ENCODE results near the gene FAM170B.

- no peak for TF ChIP-seq BACH2 (CRISPR knock-in tag; IDR thresholded peaks at IDR 0.05; ENCODE audit: borderline replicate concordance)
- no peak for TF ChIP-seq RARB (CRISPR knock-in tag; IDR thresholded peaks at IDR 0.05)
- TF ChIP-seq, protein P1, sequence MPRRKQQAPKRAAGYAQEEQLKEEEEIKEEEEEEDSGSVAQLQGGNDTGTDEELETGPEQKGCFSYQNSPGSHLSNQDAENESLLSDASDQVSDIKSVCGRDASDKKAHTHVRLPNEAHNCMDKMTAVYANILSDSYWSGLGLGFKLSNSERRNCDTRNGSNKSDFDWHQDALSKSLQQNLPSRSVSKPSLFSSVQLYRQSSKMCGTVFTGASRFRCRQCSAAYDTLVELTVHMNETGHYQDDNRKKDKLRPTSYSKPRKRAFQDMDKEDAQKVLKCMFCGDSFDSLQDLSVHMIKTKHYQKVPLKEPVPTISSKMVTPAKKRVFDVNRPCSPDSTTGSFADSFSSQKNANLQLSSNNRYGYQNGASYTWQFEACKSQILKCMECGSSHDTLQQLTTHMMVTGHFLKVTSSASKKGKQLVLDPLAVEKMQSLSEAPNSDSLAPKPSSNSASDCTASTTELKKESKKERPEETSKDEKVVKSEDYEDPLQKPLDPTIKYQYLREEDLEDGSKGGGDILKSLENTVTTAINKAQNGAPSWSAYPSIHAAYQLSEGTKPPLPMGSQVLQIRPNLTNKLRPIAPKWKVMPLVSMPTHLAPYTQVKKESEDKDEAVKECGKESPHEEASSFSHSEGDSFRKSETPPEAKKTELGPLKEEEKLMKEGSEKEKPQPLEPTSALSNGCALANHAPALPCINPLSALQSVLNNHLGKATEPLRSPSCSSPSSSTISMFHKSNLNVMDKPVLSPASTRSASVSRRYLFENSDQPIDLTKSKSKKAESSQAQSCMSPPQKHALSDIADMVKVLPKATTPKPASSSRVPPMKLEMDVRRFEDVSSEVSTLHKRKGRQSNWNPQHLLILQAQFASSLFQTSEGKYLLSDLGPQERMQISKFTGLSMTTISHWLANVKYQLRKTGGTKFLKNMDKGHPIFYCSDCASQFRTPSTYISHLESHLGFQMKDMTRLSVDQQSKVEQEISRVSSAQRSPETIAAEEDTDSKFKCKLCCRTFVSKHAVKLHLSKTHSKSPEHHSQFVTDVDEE (CRISPR knock-in tag; IDR thresholded peaks at IDR 0.05) = no peak
- TF ChIP-seq TOX (CRISPR knock-in tag; IDR thresholded peaks at IDR 0.05; ENCODE audit: borderline replicate concordance) = no peak
- TF ChIP-seq ZFP30 (CRISPR knock-in tag; IDR thresholded peaks at IDR 0.05) = no peak
- no peak for TF ChIP-seq PPARA (CRISPR knock-in tag; IDR thresholded peaks at IDR 0.05; ENCODE audit: borderline replicate concordance)
- no peak for TF ChIP-seq POU6F1 (CRISPR knock-in tag; IDR thresholded peaks at IDR 0.05; ENCODE audit: borderline replicate concordance, low read depth)
- TF ChIP-seq, protein P2, sequence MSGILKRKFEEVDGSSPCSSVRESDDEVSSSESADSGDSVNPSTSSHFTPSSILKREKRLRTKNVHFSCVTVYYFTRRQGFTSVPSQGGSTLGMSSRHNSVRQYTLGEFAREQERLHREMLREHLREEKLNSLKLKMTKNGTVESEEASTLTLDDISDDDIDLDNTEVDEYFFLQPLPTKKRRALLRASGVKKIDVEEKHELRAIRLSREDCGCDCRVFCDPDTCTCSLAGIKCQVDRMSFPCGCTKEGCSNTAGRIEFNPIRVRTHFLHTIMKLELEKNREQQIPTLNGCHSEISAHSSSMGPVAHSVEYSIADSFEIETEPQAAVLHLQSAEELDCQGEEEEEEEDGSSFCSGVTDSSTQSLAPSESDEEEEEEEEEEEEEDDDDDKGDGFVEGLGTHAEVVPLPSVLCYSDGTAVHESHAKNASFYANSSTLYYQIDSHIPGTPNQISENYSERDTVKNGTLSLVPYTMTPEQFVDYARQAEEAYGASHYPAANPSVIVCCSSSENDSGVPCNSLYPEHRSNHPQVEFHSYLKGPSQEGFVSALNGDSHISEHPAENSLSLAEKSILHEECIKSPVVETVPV (CRISPR knock-in tag; IDR thresholded peaks at IDR 0.05) = no peak
- TF ChIP-seq, protein P3, sequence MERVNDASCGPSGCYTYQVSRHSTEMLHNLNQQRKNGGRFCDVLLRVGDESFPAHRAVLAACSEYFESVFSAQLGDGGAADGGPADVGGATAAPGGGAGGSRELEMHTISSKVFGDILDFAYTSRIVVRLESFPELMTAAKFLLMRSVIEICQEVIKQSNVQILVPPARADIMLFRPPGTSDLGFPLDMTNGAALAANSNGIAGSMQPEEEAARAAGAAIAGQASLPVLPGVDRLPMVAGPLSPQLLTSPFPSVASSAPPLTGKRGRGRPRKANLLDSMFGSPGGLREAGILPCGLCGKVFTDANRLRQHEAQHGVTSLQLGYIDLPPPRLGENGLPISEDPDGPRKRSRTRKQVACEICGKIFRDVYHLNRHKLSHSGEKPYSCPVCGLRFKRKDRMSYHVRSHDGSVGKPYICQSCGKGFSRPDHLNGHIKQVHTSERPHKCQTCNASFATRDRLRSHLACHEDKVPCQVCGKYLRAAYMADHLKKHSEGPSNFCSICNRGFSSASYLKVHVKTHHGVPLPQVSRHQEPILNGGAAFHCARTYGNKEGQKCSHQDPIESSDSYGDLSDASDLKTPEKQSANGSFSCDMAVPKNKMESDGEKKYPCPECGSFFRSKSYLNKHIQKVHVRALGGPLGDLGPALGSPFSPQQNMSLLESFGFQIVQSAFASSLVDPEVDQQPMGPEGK (CRISPR knock-in tag; IDR thresholded peaks at IDR 0.05; ENCODE audit: borderline replicate concordance) = no peak
- TF ChIP-seq ZFP3 (CRISPR knock-in tag; IDR thresholded peaks at IDR 0.05) = no peak
- TF ChIP-seq, protein P4, sequence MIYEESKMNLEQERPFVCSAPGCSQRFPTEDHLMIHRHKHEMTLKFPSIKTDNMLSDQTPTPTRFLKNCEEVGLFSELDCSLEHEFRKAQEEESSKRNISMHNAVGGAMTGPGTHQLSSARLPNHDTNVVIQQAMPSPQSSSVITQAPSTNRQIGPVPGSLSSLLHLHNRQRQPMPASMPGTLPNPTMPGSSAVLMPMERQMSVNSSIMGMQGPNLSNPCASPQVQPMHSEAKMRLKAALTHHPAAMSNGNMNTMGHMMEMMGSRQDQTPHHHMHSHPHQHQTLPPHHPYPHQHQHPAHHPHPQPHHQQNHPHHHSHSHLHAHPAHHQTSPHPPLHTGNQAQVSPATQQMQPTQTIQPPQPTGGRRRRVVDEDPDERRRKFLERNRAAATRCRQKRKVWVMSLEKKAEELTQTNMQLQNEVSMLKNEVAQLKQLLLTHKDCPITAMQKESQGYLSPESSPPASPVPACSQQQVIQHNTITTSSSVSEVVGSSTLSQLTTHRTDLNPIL (CRISPR knock-in tag; IDR thresholded peaks at IDR 0.05; ENCODE audit: low read depth) = no peak
These were observed 25.9 kb downstream of the FAM170B start for GRCh38 chr10:49107887-49108267.

Measured in SK-N-SH treated with all-trans-retinoic acid at 6 μM for 48 hours (cell line).